ENCODE results near the gene VCAM1. TPM values are rescaled to one million over a fixed set of nuclear protein-coding genes. Genes with fewer than 3 reads are reported as not detected.

The VCAM1 gene
- total and polyA plus RNA-seq, 9 of the 15 experiments (the other 6 are each of a cell fraction or from before 2014, with no cell fraction given), result 0.04 to 0.13 TPM; not detected in 7

GRCh38 chr1:100703716-100704115, 15.8 kb upstream of the VCAM1 start:
- 0% methylated on average over 2 of the region's 2 CpGs for WGBS (ENCODE audit: insufficient coverage, low coverage, missing lambda C conversion rate)
- Histone ChIP-seq H3K9me1 (ENCODE audit: control insufficient read depth, insufficient read depth, low read length) (no peaks in the 10 kb centered on the region), H3K27me3 (ENCODE audit: control insufficient read depth in 2 of 2, insufficient read depth in 2 of 2, low read length in 2 of 2) (no peaks in the 10 kb centered on the region), H3K79me2 (ENCODE audit: control insufficient read depth, insufficient read depth, low read length) (no peaks in the 10 kb centered on the region), H3K9me3 (replicated peaks; ENCODE audit: control insufficient read depth, insufficient read depth, low read depth, low read length) (no peaks in the 10 kb centered on the region), H3K36me3 (ENCODE audit: control insufficient read depth, insufficient read depth, low read length) (no peaks in the 10 kb centered on the region), H3K4me1 (replicated peaks in 1 of 2; ENCODE audit: control insufficient read depth in 2 of 2, insufficient read depth in 2 of 2, low read length in 2 of 2) (no peaks in the 10 kb centered on the region), H3K27ac (ENCODE audit: extremely low read depth, low read depth, low read length) (no peak overlapping the region), H3K4me3 (no peak overlapping the region), H4K20me1 (replicated peaks; ENCODE audit: control insufficient read depth, insufficient read depth, low read length) (no peaks in the 10 kb centered on the region), H3K4me2 (ENCODE audit: insufficient read depth, low read length) (no peak overlapping the region), H3K9ac (ENCODE audit: insufficient read depth in 1 of 2, low read depth in 2 of 2, low read length in 2 of 2) (no peak overlapping the region), H2AFZ (ENCODE audit: low read depth, low read length) (no peak overlapping the region)
- ATAC-seq (no peak), FAIRE-seq (no peak), DNase-seq (ENCODE audit: extremely low read depth in 1 of 4, low spot score in 3 of 4) (no peak)
- BruUV-seq (replicated peaks), result no TSS peak
- in situ Hi-C loops (cut with MboI) (no loop called here), intact Hi-C loops (cut with micrococcal nuclease) (no loop called here)
- CTCF ChIA-PET (ENCODE audit: low intra/inter-chr PET ratio), result no interaction called here
- TF ChIP-seq GTF2E2 (tag; IDR thresholded peaks at IDR 0.05) (no peak), NCOA2 (IDR thresholded peaks at IDR 0.05; ENCODE audit: partially characterized antibody in 2 of 2) (no peak), MIER1 (IDR thresholded peaks at IDR 0.05; ENCODE audit: low read depth) (no peak), MEIS2 (IDR thresholded peaks at IDR 0.05; ENCODE audit: partially characterized antibody) (no peak)
- POLR2A ChIA-PET, result interaction anchor here (1.3 kb wide), 1 partner anchor 14 kb away, joined by 4 read pairs; no protein-coding TSS in a partner anchor

GRCh38 chr1:100704473-100704872, 15.1 kb upstream of the VCAM1 start:
- H3K27me3 ChIP-seq (ENCODE audit: control insufficient read depth in 2 of 2, insufficient read depth in 2 of 2, low read length in 2 of 2), result no peaks in the 10 kb centered on the region
- no peaks in the 10 kb centered on the region for H3K79me2 ChIP-seq (ENCODE audit: control insufficient read depth, insufficient read depth, low read length)
- TF ChIP-seq ZNF740 (CRISPR knock-in tag; IDR thresholded peaks at IDR 0.05) (no peak), ZNF740 (tag; IDR thresholded peaks at IDR 0.05) (no peak), ZNF511 (CRISPR knock-in tag; IDR thresholded peaks at IDR 0.05) (no peak)
- ATAC-seq, result no peak
- no peak overlapping the region for H3K9ac ChIP-seq (ENCODE audit: insufficient read depth in 1 of 2, low read depth in 2 of 2, low read length in 2 of 2)
- H3K9me3 ChIP-seq (replicated peaks; ENCODE audit: control insufficient read depth, insufficient read depth, low read depth, low read length), result no peaks in the 10 kb centered on the region
- no peak overlapping the region for H3K4me2 ChIP-seq (ENCODE audit: insufficient read depth, low read length)
- H3K9me1 ChIP-seq (ENCODE audit: control insufficient read depth, insufficient read depth, low read length), result no peaks in the 10 kb centered on the region
- no peak overlapping the region for H3K27ac ChIP-seq (ENCODE audit: extremely low read depth, low read depth, low read length)
- ChIA-PET POLR2A (no interaction called here), CTCF (ENCODE audit: low intra/inter-chr PET ratio) (no interaction called here)
- H3K4me3 ChIP-seq, result no peak overlapping the region
- in situ Hi-C loops (cut with MboI), result no loop called here
- intact Hi-C loops (cut with micrococcal nuclease), result no loop called here
- 0% methylated on average over 3 of the region's 3 CpGs for WGBS (ENCODE audit: insufficient coverage, low coverage, missing lambda C conversion rate)
- no peak overlapping the region for H2AFZ ChIP-seq (ENCODE audit: low read depth, low read length)
- H3K4me1 ChIP-seq (replicated peaks in 1 of 2; ENCODE audit: control insufficient read depth in 2 of 2, insufficient read depth in 2 of 2, low read length in 2 of 2), result no peaks in the 10 kb centered on the region
- no peak for DNase-seq (ENCODE audit: extremely low read depth in 1 of 4, low spot score in 3 of 4)
- FAIRE-seq, result no peak
- no peaks in the 10 kb centered on the region for H3K36me3 ChIP-seq (ENCODE audit: control insufficient read depth, insufficient read depth, low read length)
- H4K20me1 ChIP-seq (replicated peaks; ENCODE audit: control insufficient read depth, insufficient read depth, low read length), result no peaks in the 10 kb centered on the region
- no TSS peak for BruUV-seq (replicated peaks)

Measured in K562 (cell line).